Measurements from ENCODE around the gene PLEKHA6.

Gene PLEKHA6

GRCh38 chr1:204282761-204283221 is 76.9 kb downstream of the PLEKHA6 start:
- no peak for DNase-seq

- no peak for DNase-seq
These were observed 79.4 kb downstream of the PLEKHA6 start for GRCh38 chr1:204280099-204280961.

GRCh38 chr1:204278958-204279357 is 80.8 kb downstream of the PLEKHA6 start:
- no peak for DNase-seq

GRCh38 chr1:204278251-204278650 is 81.5 kb downstream of the PLEKHA6 start:
- no peak for DNase-seq

GRCh38 chr1:204277563-204278219 is 82.0 kb downstream of the PLEKHA6 start:
- DNase-seq: no peak

- no peak for DNase-seq
These were observed 83.9 kb downstream of the PLEKHA6 start for GRCh38 chr1:204275695-204276370.

GRCh38 chr1:204274446-204274845 is 85.3 kb downstream of the PLEKHA6 start:
- DNase-seq: no peak

GRCh38 chr1:204272505-204272904 is 87.2 kb downstream of the PLEKHA6 start:
- DNase-seq: no peak

GRCh38 chr1:204271970-204272369 is 87.8 kb downstream of the PLEKHA6 start:
- DNase-seq: no peak

GRCh38 chr1:204268101-204268500 is 91.6 kb downstream of the PLEKHA6 start:
- no peak for DNase-seq

- no peak for DNase-seq
These were observed 92.5 kb downstream of the PLEKHA6 start for GRCh38 chr1:204267191-204267601.

- DNase-seq: no peak
These were observed 93.2 kb downstream of the PLEKHA6 start for GRCh38 chr1:204266504-204267034.

- no peak for DNase-seq
These were observed 94.1 kb downstream of the PLEKHA6 start for GRCh38 chr1:204265665-204266064.

- no peak for DNase-seq
These were observed 94.9 kb downstream of the PLEKHA6 start for GRCh38 chr1:204264805-204265204.

GRCh38 chr1:204263254-204263910 is 96.3 kb downstream of the PLEKHA6 start:
- DNase-seq: no peak

- DNase-seq: no peak
These were observed 97.0 kb downstream of the PLEKHA6 start for GRCh38 chr1:204262506-204263253.

GRCh38 chr1:204261746-204262505 is 97.8 kb downstream of the PLEKHA6 start:
- DNase-seq: no peak

- DNase-seq: no peak
These were observed 98.5 kb downstream of the PLEKHA6 start for GRCh38 chr1:204261266-204261665.

GRCh38 chr1:204260601-204261197 is 99.0 kb downstream of the PLEKHA6 start:
- no peak for DNase-seq

- DNase-seq: no peak
These were observed 99.9 kb downstream of the PLEKHA6 start for GRCh38 chr1:204259782-204260181.

- DNase-seq: no peak
These were observed 100.5 kb downstream of the PLEKHA6 start for GRCh38 chr1:204259196-204259595.

Data from activated CD4-positive, alpha-beta T cell treated with anti-CD3 and anti-CD28 coated beads, Interleukin-2, amount 50 U/mL, for 1 hour (primary cell).